SU-DHL-6 (cell line): Measurements from ENCODE around the gene CASK.
"Not testable (repeated sequence)": the region's sequence is repeated elsewhere in the genome, so short reads cannot be mapped to it uniquely, and the experiment has no call there.

Source experiments
- H2AFZ ChIP-seq: fragments of 200-600 bp; sonication (generic); 2 replicates; pipeline ENCODE4 v1.6.1; 2014; ENCODE audit warnings: low read depth, mild to moderate bottlenecking, moderate library complexity, mixed read lengths, antibody characterized with exemption, low read length; ENCODE audit not compliant: severe bottlenecking
- H3F3A ChIP-seq: fragments of 200-600 bp; shearing (Covaris generic); 2 replicates; pipeline ENCODE4 v1.6.0; 2016; ENCODE audit warnings: antibody characterized with exemption, mild to moderate bottlenecking; ENCODE audit not compliant: insufficient read depth
- H3K27ac ChIP-seq: fragments of 200-600 bp; sonication (generic); 2 replicates; pipeline ENCODE4 v1.5.1; 2016; ENCODE audit warnings: low read depth, mild to moderate bottlenecking, low read length, moderate library complexity, mixed read lengths
- H3K27me3 ChIP-seq: fragments of 200-600 bp; sonication (generic), shearing (Covaris generic); 2 replicates; pipeline ENCODE4 v1.6.0; 2014; ENCODE audit warnings: mild to moderate bottlenecking, low read length
- H3K36me3 ChIP-seq: fragments of 200-600 bp; sonication (generic); 2 replicates; pipeline ENCODE4 v1.6.1; 2014; ENCODE audit warnings: mild to moderate bottlenecking, low read length, mixed read lengths
- H3K4me2 ChIP-seq: fragments of 300-600, 200-600 bp; shearing (Covaris generic), sonication (generic); 2 replicates; pipeline ENCODE4 v1.6.0; 2014; ENCODE audit warnings: low read length, low read depth, mild to moderate bottlenecking; ENCODE audit not compliant: poor library complexity, severe bottlenecking
- H3K4me3 ChIP-seq: fragments of 200-600 bp; sonication (generic); 2 replicates; pipeline ENCODE4 v1.5.1; 2014; ENCODE audit warnings: antibody characterized with exemption, low read length, mild to moderate bottlenecking, mixed read lengths; ENCODE audit not compliant: insufficient read depth, poor library complexity, severe bottlenecking
- H3K79me2 ChIP-seq: fragments of 200-600 bp; sonication (generic); 2 replicates; pipeline ENCODE4 v1.6.1; 2014; ENCODE audit warnings: mild to moderate bottlenecking, low read length, moderate library complexity; ENCODE audit not compliant: insufficient read depth
- H3K9ac ChIP-seq: fragments of 200-600 bp; sonication (generic); 2 replicates; pipeline ENCODE4 v1.7.0; 2014; ENCODE audit warnings: mild to moderate bottlenecking, low read length
- H3K9me2 ChIP-seq: fragments of 200-600 bp; sonication (generic); replicated peaks from 2 replicates; pipeline ENCODE4 v1.6.1; 2014; ENCODE audit warnings: low read length; ENCODE audit not compliant: insufficient read depth
- H3K9me3 ChIP-seq: fragments of 200-600 bp; sonication (generic); 2 replicates; pipeline ENCODE4 v1.6.1; 2014; ENCODE audit warnings: low read length, mixed read lengths; ENCODE audit not compliant: insufficient read depth
- H4K20me1 ChIP-seq: fragments of 200-600 bp; sonication (generic); 2 replicates; pipeline ENCODE4 v1.6.1; 2014; ENCODE audit warnings: low read depth, mild to moderate bottlenecking, antibody characterized with exemption, low read length, moderate library complexity, mixed read lengths
- CTCF ChIP-seq: fragments of 200-600 bp; sonication (generic); IDR thresholded peaks from one replicate; pipeline ENCODE4 v1.5.1; 2017; ENCODE audit warnings: antibody characterized with exemption, mild to moderate bottlenecking, low read length, moderate library complexity; ENCODE audit not compliant: insufficient read depth, poor library complexity, severe bottlenecking
- EZH2phosphoT487 ChIP-seq: fragments of 200-600 bp; sonication (generic), shearing (Covaris generic); conservative IDR thresholded peaks from 2 replicates; pipeline ENCODE4 v1.6.1; 2018; ENCODE audit warnings: mild to moderate bottlenecking, antibody characterized with exemption, low read length, moderate library complexity, mixed read lengths

CASK gene

GRCh38 chrX:41616255-41616654 lies 307.1 kb downstream of the CASK start:
- Histone ChIP-seq H3K9me3 (no peaks in the 10 kb centered on the region), H3K9ac (no peak overlapping the region), H3K4me2 (no peak overlapping the region), H3K79me2 (no peaks in the 10 kb centered on the region), H3K36me3 (no peaks in the 10 kb centered on the region), H3K27ac (no peak overlapping the region), H3F3A (no peaks in the 10 kb centered on the region), H2AFZ (no peak overlapping the region), H4K20me1 (no peaks in the 10 kb centered on the region), H3K9me2 (no peaks in the 10 kb centered on the region), H3K4me3 (no peak overlapping the region), H3K27me3 (no peaks in the 10 kb centered on the region)
- no peak for TF ChIP-seq CTCF
- no peak for TF ChIP-seq EZH2phosphoT487

GRCh38 chrX:41608244-41608643 lies 315.1 kb downstream of the CASK start:
- Histone ChIP-seq H3K27me3 (no peaks in the 10 kb centered on the region), H3K36me3 (no peaks in the 10 kb centered on the region), H3K4me3 (no peak overlapping the region), H3K27ac (no peak overlapping the region), H3F3A (no peaks in the 10 kb centered on the region; the same call in 1 of the 2 replicates), H3K9ac (no peak overlapping the region), H3K9me2 (no peaks in the 10 kb centered on the region), H3K4me2 (no peak overlapping the region), H4K20me1 (no peaks in the 10 kb centered on the region), H3K79me2 (no peaks in the 10 kb centered on the region), H2AFZ (no peak overlapping the region), H3K9me3 (no peaks in the 10 kb centered on the region)
- TF ChIP-seq EZH2phosphoT487 (no peak), CTCF (no peak)

- Histone ChIP-seq H3K9me2 (no peaks in the 10 kb centered on the region), H3K36me3 (no peaks in the 10 kb centered on the region), H3K27me3 (no peaks in the 10 kb centered on the region), H2AFZ (no peak overlapping the region), H3K9ac (no peak overlapping the region), H4K20me1 (no peaks in the 10 kb centered on the region), H3K4me3 (no peak overlapping the region), H3K27ac (no peak overlapping the region; the same call in 1 of the 2 replicates), H3K4me2 (no peak overlapping the region), H3F3A (no peaks in the 10 kb centered on the region; the same call in 1 of the 2 replicates), H3K9me3 (no peaks in the 10 kb centered on the region), H3K79me2 (no peaks in the 10 kb centered on the region)
- TF ChIP-seq EZH2phosphoT487 (no peak), CTCF (no peak)
Measured at GRCh38 chrX:41607264-41607832, 316.0 kb downstream of the CASK start.

DNA sequence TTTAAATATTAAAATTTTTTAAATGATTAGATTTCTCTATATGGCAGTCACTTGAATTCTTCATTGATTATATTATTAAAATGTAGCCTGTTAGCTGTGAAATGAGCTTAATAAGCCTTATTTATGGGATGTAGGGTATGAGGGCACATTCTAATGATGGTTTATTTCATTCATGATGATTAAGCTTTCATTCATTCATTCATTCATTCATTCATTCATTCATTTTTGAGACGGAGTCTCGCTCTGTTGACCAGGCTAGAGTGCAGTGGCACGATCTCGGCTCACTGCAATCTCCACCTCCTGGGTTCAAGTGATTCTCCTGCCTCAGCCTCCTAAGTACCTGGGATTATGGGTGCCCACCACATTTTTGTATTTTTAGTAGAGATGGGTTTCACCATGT lies 317.3 kb downstream of the CASK start:
- not testable (repeated sequence) for H3K36me3 ChIP-seq, H3K9ac ChIP-seq, H3K27me3 ChIP-seq, H3K9me3 ChIP-seq, H3K27ac ChIP-seq, H3K79me2 ChIP-seq, H4K20me1 ChIP-seq, H3K4me2 ChIP-seq, H2AFZ ChIP-seq, H3K4me3 ChIP-seq, H3F3A ChIP-seq, H3K9me2 ChIP-seq
